GM21360 (cell line): ENCODE results near the gene IMP3.
"Not testable (repeated sequence)": the region's sequence is repeated elsewhere in the genome, so short reads cannot be mapped to it uniquely, and the experiment has no call there.

Source experiments
- ATAC-seq: cut with Tn5 transposase; IDR thresholded peaks from one replicate; pipeline ENCODE4 v1.9.1; 2021; ENCODE audit warnings: mild to moderate bottlenecking, moderate library complexity; ENCODE audit not compliant: unreplicated experiment

The IMP3 gene

GRCh38 chr15:75639709-75640482 is at the start of gene IMP3:
IMP3 (minus strand) TSS chr15:75640224; CDS start chr15:75640168, 56 bp downstream.
- ATAC-seq, result peak; percentile 85

- not testable (repeated sequence) for ATAC-seq
These were observed 49.4 kb upstream of the IMP3 start for GRCh38 chr15:75689429-75689828.

- ATAC-seq, result no peak
These were observed 48.8 kb upstream of the IMP3 start for GRCh38 chr15:75688831-75689230.

- no peak for ATAC-seq
These were observed 48.2 kb upstream of the IMP3 start for GRCh38 chr15:75688278-75688557.

- no peak for ATAC-seq
These were observed 47.7 kb upstream of the IMP3 start for GRCh38 chr15:75687486-75688277.

- ATAC-seq, result not testable (repeated sequence)
These were observed 46.2 kb upstream of the IMP3 start for GRCh38 chr15:75686212-75686642.

- no peak for ATAC-seq
These were observed 45.2 kb upstream of the IMP3 start for GRCh38 chr15:75685195-75685594.

GRCh38 chr15:75684648-75685047 is 44.6 kb upstream of the IMP3 start:
- ATAC-seq, result no peak

GRCh38 chr15:75683646-75684312 is 43.8 kb upstream of the IMP3 start:
- ATAC-seq, result not testable (repeated sequence)

- no peak for ATAC-seq
These were observed 42.4 kb upstream of the IMP3 start for GRCh38 chr15:75682181-75683135.

GRCh38 chr15:75680007-75680789 is 40.2 kb upstream of the IMP3 start:
- no peak for ATAC-seq

- not testable (repeated sequence) for ATAC-seq
These were observed 38.3 kb upstream of the IMP3 start for GRCh38 chr15:75678324-75678690.

- ATAC-seq, result no peak
These were observed 37.7 kb upstream of the IMP3 start for GRCh38 chr15:75677465-75678323.

GRCh38 chr15:75676688-75677464 is 36.9 kb upstream of the IMP3 start:
- ATAC-seq, result no peak

GRCh38 chr15:75675579-75676404 is 35.8 kb upstream of the IMP3 start:
- no peak for ATAC-seq

GRCh38 chr15:75674366-75674765 is 34.3 kb upstream of the IMP3 start:
- no peak for ATAC-seq
